ENCODE data around the gene DCTN1.

Gene DCTN1

DNA sequence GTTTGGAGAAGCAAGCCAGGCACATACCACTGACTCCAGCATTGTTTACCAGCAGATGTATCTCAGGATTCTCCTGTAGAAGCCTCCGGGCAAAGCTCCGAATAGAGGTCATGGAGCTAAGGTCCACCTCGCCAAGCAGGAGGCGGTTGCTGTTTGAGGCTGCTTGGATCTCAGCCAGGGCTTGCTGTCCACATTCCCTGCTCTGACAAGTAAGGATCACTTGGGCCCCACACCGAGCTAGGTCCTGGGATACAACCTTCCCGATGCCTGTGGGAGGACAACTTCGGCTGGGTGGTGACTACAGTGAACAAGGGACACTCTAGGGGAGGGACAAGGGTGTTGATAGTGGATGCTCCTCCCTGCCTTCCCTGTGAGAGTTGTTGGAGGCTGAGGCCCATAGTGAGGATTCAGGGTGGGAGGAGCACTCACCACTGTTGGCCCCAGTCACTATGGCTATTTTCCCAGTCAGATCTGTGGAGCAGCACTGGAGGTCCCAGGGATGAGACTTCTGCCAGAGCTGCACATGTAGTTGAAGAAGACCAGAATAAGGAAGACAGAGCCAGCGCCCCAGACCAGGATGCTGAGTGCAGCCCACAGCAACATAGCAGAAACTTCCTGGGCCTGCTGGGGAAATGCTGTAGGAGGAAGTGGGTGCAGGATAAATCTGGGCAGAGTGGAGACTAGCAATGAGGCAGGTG is 33.0 kb upstream of the DCTN1 start:
- DNase-seq: no peak

DNA sequence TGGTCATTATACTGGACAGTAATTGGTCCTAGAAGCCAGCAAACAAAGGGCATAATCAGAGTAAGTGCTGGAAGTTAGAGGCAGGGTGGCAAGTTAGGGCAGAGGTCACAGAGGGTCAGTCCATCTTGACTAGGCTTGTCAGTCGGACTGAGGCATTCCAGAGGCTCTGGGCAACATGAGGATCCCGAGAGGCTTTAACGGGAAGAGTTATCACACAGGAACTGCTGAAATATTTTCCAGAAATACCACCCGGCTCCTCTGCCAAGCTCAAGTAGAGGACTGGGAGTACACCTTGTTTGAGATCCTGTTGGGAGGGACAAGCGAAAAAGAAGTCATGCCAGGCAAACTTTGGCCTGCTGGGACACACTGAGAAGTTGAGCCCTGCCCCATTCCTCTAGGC is 27.6 kb upstream of the DCTN1 start:
- no peak for DNase-seq

DNA sequence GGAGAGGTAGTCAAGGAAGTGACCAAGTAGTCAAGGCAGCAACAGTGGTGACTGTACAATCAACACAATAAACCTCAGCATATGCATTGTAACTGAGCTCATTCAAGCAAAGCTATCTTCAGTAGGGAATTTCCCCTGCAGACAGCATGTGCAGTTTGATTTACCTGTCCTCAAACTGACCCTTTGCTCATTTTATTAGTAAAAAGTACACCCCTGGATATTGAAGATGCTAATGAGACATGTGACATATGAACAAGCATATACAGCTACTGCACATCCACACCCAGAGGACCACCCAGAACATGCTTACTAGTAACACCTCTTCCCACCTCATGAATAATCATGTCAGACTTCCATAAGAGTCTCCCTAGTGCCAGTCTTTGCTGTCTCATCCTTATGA is 25.9 kb upstream of the DCTN1 start:
- DNase-seq: no peak

DNA sequence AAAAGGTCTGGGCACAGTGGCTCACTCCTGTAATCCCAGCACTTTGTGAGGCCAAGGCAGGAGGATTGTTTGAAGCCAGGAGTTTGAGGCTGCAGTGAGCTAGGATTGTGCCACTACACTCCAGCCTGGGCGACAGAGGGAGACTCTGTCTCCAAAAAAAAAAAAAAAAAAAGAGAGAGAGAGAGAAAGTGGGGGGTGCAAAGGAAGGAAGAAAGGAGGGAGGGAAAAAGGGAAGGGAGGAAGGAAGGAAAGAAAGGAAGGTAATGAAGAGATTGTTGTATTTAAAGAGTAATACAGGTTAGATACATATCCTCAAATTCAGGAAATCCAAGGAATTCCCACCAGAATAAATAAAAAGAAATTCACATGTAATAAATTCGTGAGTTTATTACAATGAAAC is 21.8 kb upstream of the DCTN1 start:
- DNase-seq: no peak

DNA sequence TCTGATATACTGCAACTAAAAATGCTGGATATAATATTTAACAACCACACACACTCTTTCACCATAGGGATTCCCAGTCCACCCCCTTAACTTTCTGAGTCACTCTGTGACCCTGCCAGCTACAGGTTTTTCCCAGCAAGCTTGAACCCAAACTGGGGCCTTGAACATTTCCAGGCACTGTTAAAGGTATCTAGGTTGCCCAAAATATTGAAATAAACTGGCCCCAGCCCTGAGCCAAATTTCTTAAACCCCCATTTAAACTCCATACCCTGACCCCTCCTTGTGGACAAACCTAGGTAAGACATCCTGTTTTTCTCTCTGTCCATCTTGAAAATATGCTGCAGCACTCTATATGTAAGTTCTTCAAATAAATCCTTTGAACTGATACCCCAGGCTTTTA is 19.7 kb upstream of the DCTN1 start:
- DNase-seq: no peak

DNA sequence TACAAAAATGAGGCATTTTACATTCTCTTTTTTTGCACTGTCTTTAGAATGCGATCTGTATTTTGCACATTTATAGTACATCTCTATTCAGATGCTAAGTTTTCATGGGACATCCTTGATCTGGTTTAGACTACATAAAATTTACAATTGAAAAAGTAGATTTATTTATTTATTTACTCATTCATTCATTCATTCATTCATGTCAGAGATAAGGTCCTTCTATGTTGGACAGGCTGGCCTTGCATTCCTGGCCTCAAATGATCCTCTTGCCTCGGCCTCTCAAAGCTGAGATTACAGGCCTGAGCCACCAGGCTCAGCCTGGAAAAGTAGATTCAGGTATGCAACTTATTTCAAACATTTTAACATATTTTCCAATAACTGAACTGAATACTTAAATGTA is 16.0 kb upstream of the DCTN1 start:
- DNase-seq: no peak

DNA sequence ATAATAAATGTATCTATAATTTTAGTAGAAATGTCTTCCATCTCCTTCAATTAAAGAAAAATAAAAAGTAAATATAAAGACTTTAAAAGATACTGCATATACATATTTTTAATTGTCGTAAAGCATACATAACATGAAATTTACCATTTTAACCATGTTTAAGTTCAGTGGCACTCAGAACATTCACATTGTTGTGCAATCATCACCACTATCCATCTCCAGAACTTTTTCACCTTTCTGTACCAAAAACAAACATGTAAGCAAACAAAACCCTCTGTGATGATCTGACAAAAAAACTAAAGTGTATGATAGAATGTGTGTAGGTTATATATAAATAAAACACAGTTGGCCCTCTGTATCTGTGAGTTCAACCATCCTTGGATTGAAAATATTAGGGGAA is 13.4 kb upstream of the DCTN1 start:
- DNase-seq: no peak

DNA sequence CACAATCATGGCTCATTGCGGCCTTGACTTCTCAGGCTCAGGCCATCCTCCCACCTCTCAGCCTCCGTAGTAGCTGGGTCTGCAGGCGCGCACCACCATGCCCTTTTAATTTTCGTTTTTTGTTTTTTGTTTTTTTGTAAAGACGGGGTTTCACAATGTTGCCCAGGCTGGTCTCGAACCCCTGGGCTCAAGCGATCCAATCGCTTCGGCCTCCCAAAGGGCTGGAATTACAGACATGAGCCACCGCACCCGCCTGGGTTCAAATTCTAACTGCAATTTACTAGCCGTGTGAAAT is 12.3 kb upstream of the DCTN1 start:
- DNase-seq: no peak

DNA sequence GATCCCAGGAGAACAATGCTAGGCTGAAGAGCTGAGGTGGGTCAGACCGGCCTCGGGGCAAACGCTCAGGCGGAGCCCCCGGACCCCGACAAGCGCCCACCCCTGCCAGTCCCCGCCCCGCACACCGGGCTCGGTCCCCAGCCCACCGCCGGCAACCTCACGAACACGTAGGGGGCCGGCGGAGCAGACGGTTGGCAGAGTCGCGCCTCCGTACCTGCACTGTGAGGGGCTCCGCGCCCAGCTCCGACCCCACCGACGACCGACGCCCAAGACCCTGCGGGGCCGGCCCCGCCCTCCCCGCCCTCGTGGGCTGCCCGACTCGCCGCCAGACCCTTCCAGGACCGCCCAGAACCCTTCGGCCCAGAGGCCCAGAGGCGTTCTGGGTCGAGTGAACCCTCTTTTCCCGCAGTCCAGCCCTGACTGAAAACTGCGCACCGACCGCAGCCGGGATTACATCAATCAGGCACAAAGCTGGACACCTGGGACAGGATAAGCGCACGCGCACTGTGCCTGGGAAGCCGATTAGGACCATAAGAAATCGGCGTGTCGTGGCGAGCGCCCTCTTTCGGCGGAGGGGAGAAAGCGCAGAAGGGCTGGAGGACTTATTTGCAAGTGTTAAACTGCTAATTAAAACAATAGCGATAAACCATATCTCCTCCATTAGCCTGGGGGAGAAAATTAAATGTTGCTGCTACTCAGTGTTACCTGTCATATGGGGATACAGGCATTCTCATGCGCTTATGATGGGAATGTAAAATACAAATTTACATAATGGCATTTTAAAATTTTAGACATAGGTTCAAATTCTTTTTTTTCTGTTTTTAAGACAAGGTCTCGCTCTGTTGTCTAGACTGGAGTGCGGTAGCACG is 11.7 kb upstream of the DCTN1 start:
- peak; percentile 91 to 96 for DNase-seq

DNA sequence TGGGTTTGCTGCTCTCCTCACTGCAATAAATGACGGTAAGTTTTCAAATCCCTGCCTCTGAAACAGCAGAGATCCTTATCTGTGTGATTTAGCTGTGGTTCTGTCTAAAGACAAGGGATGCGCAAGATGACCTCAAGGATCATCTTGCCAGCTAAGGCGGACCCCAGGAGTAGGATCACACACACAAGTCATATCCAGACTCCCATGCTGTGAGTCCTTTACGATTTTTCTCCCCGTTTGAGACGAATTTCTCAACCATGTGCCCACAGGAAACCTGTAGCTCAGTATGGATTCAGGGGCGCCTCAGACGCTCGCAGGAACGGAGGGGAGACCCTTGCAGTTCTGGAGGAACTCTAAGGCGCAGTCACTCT is 11.1 kb upstream of the DCTN1 start:
- DNase-seq: no peak

DNA sequence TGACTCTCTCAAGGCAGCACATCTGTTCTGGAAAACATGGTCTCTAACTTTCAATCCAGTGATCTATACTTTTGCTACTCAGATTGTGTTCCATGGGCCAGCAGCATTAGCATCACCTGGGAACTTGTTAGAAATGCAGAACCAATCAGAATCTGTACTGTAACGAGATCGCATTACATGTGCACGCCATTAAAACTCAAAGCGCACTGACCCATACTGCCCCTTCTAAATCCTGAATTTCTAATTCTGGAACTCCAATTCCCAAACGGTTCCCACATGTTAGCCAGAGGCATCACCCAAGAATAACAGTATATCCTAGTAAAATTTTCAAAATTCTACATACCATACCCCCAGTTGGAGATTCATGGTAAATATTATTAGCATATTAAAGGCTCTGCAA is 10.5 kb upstream of the DCTN1 start:
- DNase-seq: no peak

DNA sequence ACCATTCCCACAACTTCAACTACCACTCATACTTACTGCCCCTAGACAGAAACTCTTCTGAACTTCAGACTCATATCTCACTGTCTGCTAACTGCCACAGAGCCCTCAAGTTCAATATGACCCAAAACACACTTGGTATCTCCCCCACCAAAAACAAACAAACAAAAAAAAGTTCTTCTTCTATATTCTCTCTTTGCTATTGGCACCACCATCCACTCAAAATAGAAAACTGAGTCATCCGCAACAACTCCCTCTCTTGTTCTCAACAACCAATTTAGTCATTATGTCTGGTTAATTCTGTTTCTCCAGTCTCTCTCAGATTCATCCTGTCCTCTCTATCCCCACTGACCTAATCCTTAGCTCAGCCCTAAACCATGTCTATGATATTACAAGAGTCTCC is 7.2 kb upstream of the DCTN1 start:
- DNase-seq: no peak

DNA sequence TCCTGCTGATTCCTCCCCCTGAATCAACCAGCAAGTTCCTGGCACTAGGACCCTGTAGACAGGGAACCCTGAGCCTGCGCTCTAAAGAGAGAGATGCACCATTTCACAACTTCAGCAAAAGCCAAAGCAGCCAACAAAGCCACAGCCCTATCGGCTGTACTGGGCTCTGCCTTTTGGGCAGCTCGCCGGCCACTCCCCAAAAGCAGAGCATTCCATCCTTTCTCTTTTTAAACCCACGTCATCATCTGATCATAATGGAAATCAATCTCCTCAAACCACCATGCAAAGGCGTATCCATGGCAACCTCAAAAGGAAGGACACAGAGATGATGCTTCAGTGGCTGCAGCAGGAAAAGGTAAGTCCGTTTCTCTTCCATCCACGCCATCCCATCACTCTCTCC is 5.3 kb upstream of the DCTN1 start:
- no peak for DNase-seq

DNA sequence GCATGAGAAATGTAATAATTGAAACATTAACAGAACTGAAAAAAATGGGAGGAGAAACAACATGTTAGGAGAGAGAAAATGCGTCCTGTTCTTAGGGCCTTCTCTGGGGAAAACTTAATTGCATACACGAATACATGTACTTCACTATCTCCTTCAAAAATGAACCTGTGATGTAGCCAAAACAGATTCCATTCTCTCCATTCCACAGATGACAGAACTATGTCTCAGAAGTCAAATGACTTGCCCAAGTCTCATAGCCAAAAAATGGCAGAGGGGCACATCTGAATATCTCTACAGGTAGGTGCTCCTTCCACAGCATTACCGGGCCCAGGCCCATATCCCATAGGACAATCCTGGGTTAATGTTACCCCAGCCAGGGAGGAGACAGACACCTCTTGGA is 3.9 kb upstream of the DCTN1 start:
- DNase-seq: no peak

DNA sequence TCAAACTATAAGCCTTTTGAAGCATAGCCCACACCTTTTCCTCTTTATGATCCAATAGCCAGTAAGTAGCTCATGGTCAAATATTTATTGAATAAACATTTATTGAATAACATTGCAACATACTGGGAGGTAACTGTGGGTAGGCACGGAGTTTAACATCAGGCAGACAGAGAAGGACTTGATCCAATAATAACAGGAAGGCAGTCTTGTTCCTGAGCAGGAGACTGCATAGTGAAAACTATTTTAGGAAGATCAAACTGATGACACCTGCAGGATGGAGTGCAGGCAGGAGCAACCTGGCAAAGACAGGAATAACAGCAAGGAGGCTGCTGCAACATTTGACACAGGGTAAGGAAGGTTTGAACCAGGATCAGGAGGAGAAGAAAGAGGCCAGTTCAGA is 3.1 kb upstream of the DCTN1 start:
- DNase-seq: no peak

DNA sequence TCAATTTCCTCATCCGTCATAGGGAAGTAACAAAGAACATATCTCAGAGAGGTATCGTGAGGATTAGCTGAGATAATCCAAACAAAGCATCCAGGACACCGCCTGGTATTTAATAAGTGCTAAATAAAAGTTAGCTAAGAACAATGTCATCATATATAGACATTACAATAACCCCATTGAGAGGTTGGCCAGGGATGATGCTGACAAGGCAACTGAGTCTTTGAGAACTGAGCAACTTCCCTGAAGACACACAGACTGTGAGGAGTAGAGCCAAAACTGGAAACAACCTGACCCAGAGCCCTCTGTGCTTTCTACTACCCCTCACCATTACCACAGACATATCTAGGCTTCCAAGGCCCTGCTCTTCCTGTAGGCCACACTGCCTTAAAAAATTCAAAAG is 1.6 kb upstream of the DCTN1 start:
- no peak for DNase-seq

DNA sequence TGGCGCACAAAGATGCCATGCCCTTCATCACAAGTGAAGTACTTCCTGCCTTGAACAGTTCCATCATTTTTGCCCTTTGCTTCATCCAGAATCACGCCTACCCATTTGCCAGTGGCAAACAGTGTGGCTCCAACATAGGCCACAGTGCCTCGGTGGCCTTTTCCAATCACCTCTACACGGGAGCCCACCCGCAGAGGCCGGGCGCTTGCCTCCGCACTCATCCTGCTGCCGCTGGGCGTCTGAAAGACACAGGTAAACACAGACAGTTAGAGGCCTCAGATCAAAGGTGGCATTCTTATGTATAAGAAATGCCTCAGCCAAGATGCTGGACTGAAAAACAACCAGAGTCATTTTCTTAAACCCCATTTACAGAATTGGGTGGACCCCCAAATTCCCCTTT is 2.1 kb downstream of the DCTN1 start:
- no peak for DNase-seq

DNA sequence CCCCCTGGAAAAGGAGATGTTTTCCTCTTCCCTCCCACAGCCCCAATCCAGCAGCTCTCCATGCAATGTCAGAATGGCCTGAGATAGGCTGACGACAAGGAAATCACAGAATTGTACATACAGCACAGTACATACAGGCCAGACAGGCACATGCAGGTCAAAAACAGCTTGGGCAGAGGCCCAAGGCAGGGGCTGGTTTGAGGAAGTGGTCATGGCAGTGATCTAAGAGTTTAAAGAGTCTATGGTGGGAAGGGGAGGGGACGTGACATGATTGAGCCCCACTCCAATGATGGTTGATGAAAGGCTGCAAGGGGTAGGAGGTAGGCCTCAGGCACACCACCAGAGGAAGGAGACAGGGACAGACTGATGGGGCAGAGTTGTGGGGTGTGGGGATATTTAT is 4.3 kb downstream of the DCTN1 start:
- DNase-seq: no peak

DNA sequence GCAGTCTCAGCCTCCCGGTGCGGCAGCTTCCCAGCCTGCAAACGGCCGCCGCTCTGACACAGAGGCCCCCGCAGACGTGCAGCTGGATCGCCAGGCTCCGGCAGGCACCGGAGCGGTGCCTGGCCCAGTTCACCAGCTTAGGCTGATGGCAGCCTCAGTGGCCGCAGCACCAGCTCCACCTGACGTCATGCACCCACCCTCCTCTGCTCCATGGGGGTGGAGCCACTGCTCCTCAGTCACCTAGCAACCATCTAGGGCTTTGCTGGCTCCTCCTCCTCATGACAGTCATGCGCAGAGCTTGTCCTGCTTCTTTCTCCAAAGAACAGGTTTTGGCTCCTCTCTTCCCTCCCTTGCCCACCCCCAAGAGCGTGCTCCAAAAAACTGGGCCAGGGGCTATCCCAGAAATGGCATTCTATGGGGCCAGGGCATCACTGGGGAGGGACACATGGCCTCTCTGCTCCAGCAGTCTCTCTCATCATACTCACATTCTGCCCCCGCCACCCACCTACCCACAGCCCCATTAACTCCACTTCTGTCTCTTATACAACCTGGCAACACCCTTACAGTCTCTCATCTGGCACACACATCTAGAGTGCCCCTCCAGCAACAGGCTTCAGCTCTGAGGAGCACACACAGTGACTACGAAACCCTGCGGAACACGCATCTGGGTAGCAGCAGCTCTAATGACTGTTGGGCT is 5.5 kb downstream of the DCTN1 start:
- no peak for DNase-seq

DNA sequence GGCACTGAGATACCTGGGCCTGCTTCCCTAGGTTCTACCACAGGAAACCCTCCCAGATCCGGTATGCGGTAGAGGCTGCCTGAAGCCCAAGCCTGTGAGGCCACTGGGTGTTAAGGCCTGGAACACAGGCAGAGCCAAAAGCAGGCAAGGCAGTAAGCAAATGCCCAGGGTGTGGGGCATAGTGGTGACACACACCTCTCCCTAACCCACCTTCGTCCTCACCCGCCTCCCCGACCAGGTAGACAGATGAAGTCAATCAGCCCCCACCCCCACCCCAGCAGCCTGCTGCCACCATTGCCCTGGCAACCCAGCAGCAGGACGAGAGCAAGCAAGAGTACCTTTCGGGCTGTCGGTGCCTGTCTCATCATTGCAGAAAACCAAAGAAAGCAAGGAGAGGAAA is 6.1 kb downstream of the DCTN1 start:
- no peak for DNase-seq

DNA sequence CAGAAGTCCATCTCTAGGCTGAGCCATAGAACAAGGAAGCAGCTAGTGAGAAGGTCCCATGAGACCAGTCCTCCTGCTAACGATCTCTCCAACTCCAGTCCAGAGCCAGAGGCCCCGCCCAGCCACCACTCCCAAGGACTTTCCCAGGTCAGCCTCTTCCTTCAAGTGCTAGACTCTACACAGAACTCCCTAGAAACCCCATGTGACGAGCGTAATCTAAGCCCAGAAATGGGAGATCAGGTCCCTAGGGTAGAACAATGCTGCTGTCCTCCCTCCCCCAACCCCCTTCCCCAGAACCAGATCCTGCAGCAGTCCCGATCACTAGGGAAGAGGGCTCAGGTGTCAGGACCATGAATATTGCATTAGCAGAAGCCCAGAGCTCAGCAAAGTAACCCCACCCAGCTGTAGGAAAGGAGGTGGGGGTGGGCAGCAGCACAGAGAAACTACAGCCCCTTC is 6.9 kb downstream of the DCTN1 start:
- DNase-seq: no peak

DNA sequence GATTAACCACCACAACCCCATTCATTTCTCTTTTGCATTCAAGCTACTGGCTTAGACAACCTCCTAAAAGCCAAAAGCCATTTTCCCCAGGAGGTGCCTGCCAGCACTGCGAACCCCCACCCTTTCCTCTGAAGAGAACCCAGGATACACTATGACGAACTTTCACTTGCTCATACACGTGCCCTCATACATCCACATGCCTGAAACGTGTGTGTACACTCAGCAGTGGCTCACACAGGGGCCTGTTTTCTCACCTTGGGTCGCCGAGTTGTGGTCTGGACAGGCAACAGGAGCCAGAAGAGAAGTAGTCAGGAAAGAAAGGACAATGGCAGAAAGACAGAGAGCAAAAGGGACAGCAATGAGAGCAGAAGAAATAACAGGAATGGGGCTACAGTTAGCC is 7.4 kb downstream of the DCTN1 start:
- DNase-seq: no peak

DNA sequence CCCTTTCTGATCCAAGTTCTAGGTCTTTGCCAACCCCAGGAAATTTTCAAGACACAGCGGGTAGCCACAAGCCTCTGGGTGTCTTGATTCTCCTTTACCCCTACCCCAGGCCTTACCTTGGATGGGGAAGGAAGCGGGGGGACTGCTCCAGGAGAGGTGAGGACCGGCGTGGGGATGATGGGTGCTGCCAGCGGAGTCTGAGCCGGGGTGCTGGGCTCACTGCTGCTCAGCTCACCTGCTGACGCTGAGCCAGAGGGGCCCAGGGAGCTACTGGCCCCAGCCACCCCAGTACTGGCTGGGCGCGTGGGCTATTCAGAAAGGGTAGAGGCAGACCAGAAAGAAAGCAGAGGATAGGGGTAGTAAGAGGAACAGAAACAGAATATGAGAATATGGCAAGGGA is 8.7 kb downstream of the DCTN1 start:
- DNase-seq: no peak

DNA sequence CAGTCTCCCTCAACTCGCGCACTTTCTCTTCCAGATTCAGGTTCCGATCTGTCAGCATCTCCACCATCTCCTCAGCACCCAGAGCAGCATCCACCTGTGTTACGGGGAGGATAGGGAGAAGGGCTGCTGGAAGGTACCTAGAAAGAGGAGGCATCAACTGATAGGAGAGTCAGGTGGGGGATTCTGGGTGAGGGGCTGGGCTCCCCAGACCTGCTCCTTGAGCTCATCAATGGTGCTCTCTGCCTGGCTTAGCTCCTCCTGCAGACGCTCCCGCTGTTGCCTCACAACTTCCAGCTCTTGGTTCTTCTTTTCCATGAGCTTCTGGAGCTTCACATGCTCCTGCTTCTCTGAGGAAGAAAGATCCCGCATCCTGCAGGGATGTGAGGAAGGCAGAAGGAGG is 10.1 kb downstream of the DCTN1 start:
- DNase-seq: no peak

Measured in stimulated activated CD4-positive, alpha-beta T cell treated with anti-CD3 and anti-CD28 coated beads, Interleukin-4, amount 100 ng/mL, for 4 hours (primary cell).